IMR-90 (cell line): ENCODE measurements around the gene PGBD5. TPM values are rescaled to one million over a fixed set of nuclear protein-coding genes. Genes with fewer than 3 reads are reported as not detected.

Source experiments
- ATAC-seq: fragments of 200-7000 bp; cut with Tn5 transposase; 2 replicates; pipeline ENCODE4 v1.9.1; 2020; ENCODE audit warnings: low read depth, mild to moderate bottlenecking, moderate library complexity
- BruUV-seq: library from RNA; stranded (reverse); fragments of 400-500 nt; replicated peaks from 2 replicates; lab custom pipeline; 2021; lab: Mats Ljungman, UMichigan
- CTCF ChIA-PET: fragments of 300-600 bp; formaldehyde crosslinking; extraction: SDS; loops from one replicate; lab custom pipeline; 2021; ENCODE audit warnings: antibody characterized with exemption; lab: Yijun Ruan, JAX
- POLR2A ChIA-PET: fragments of 300-600 bp; sonication (Branson Sonifier 250); formaldehyde crosslinking; loops from one replicate; lab custom pipeline; 2022; ENCODE audit warnings: antibody characterized with exemption; ENCODE audit not compliant: unreplicated experiment; lab: Charles Lee
- DNase-seq: peaks from one replicate; pipeline ENCODE4 v3.0.0; 2013
- H2AFZ ChIP-seq: replicated peaks from 2 replicates; pipeline ENCODE3; 2013; ENCODE audit warnings: low read length, mild to moderate bottlenecking; ENCODE audit not compliant: poor library complexity
- H2AK5ac ChIP-seq: 2 replicates; pipeline ENCODE4 v1.6.1; 2013; ENCODE audit warnings: low read depth, low read length, inconsistent platforms
- H2AK9ac ChIP-seq: replicated peaks from 2 replicates; pipeline ENCODE3; 2013; ENCODE audit warnings: mild to moderate bottlenecking, low read depth, low read length, moderate library complexity; ENCODE audit not compliant: poor library complexity
- H2BK120ac ChIP-seq: 2 replicates; pipeline ENCODE4 v1.6.1; 2013; ENCODE audit warnings: low read depth, low read length, inconsistent platforms
- H2BK15ac ChIP-seq: 3 replicates; pipeline ENCODE4 v1.6.1; 2013; ENCODE audit warnings: low read depth, low read length, inconsistent platforms
- H2BK20ac ChIP-seq: 2 replicates; pipeline ENCODE4 v1.6.1; 2013; ENCODE audit warnings: low read depth, mild to moderate bottlenecking, inconsistent platforms, low read length, moderate library complexity
- H2BK5ac ChIP-seq: 2 replicates; pipeline ENCODE4 v1.6.1; 2013; ENCODE audit warnings: mild to moderate bottlenecking, low read depth, low read length, inconsistent platforms; ENCODE audit not compliant: poor library complexity, severe bottlenecking
- H3K14ac ChIP-seq: replicated peaks from 2 replicates; pipeline ENCODE4 v1.6.1; 2013; ENCODE audit warnings: low read depth, low read length, inconsistent platforms
- H3K18ac ChIP-seq: 2 replicates; pipeline ENCODE4 v1.6.1; 2013; ENCODE audit warnings: low read depth, low read length, control low read depth
- H3K23ac ChIP-seq: 2 replicates; pipeline ENCODE4 v1.6.1; 2013; ENCODE audit warnings: low read depth, low read length, inconsistent platforms
- H3K27ac ChIP-seq: 2 replicates; pipeline ENCODE4 v1.5.1; 2013; ENCODE audit warnings: mild to moderate bottlenecking, control low read depth, low read length; ENCODE audit not compliant: insufficient read depth
- H3K27me3 ChIP-seq: 2 replicates; pipeline ENCODE4 v1.6.1; 2013; ENCODE audit warnings: low read length; ENCODE audit not compliant: control insufficient read depth, insufficient read depth
- H3K36me3 ChIP-seq: 2 replicates; pipeline ENCODE4 v1.6.1; 2013; ENCODE audit warnings: low read length, mixed read lengths; ENCODE audit not compliant: control insufficient read depth, insufficient read depth
- H3K4ac ChIP-seq: 2 replicates; pipeline ENCODE4 v1.6.1; 2013; ENCODE audit warnings: low read depth, low read length, inconsistent platforms
- H3K4me1 ChIP-seq: 2 replicates; pipeline ENCODE4 v1.6.1; 2013; ENCODE audit warnings: low read length, mixed read lengths; ENCODE audit not compliant: control insufficient read depth, insufficient read depth
- H3K4me2 ChIP-seq: 2 replicates; pipeline ENCODE4 v1.6.1; 2013; ENCODE audit warnings: low read depth, mild to moderate bottlenecking, control low read depth, low read length, moderate library complexity
- H3K4me3 ChIP-seq: 2 replicates; pipeline ENCODE4 v1.5.1; 2013; ENCODE audit warnings: low read depth, mild to moderate bottlenecking, control low read depth, low read length, moderate library complexity; ENCODE audit not compliant: insufficient read depth
- H3K56ac ChIP-seq: 2 replicates; pipeline ENCODE4 v1.6.1; 2013; ENCODE audit warnings: low read length, inconsistent platforms; ENCODE audit not compliant: insufficient read depth; ENCODE audit errors: extremely low read depth
- H3K79me1 ChIP-seq, 2 experiments: 2 replicates each; pipeline ENCODE4 v1.6.1; 2013; ENCODE audit warnings: low read length in 2 of 2, inconsistent platforms in 1 of 2, low read depth in 1 of 2
- H3K9ac ChIP-seq: 2 replicates; pipeline ENCODE4 v1.6.1; 2013; ENCODE audit warnings: low read depth, low read length, control low read depth
- H3K9me1 ChIP-seq: 2 replicates; pipeline ENCODE4 v1.6.1; 2013; ENCODE audit warnings: low read length, inconsistent platforms; ENCODE audit not compliant: insufficient read depth
- H3K9me3 ChIP-seq: 2 replicates; pipeline ENCODE4 v1.6.1; 2013; ENCODE audit warnings: low read length; ENCODE audit not compliant: control insufficient read depth, insufficient read depth
- H4K20me1 ChIP-seq: 2 replicates; pipeline ENCODE4 v1.6.1; 2013; ENCODE audit warnings: low read length, inconsistent platforms; ENCODE audit not compliant: insufficient read depth
- H4K5ac ChIP-seq: 2 replicates; pipeline ENCODE4 v1.6.1; 2013; ENCODE audit warnings: mild to moderate bottlenecking, low read depth, low read length, control low read depth
- H4K8ac ChIP-seq, 2 experiments: 2 replicates each; pipeline ENCODE4 v1.6.1; 2013; ENCODE audit warnings: low read depth in 2 of 2, low read length in 2 of 2, control low read depth in 1 of 2, inconsistent platforms in 1 of 2
- H4K91ac ChIP-seq: 2 replicates; pipeline ENCODE4 v1.6.1; 2013; ENCODE audit warnings: low read depth, low read length, inconsistent platforms; ENCODE audit not compliant: insufficient read depth
- BHLHE40 ChIP-seq: fragments of 150-350 bp; IDR thresholded peaks from 2 replicates; pipeline ENCODE4 v1.6.1; 2016; ENCODE audit warnings: mild to moderate bottlenecking, low read depth, low read length
- CHD1 ChIP-seq: IDR thresholded peaks from 2 replicates; pipeline ENCODE4 v1.6.1; 2012; ENCODE audit warnings: low read depth, low read length, improper control_type of control experiment
- FOS ChIP-seq: fragments of 150-350 bp; IDR thresholded peaks from 2 replicates; pipeline ENCODE4 v1.6.1; 2016; ENCODE audit warnings: low read depth, low read length
- MAFK ChIP-seq: IDR thresholded peaks from 2 replicates; pipeline ENCODE4 v1.6.1; 2012; ENCODE audit warnings: low read depth, low read length, improper control_type of control experiment
- MXI1 ChIP-seq: IDR thresholded peaks from 2 replicates; pipeline ENCODE4 v1.6.1; 2012; ENCODE audit warnings: low read depth, mild to moderate bottlenecking, low read length, moderate library complexity, borderline replicate concordance
- POLR2A ChIP-seq: IDR thresholded peaks from 2 replicates; pipeline ENCODE4 v1.6.1; 2012; ENCODE audit warnings: mild to moderate bottlenecking, low read depth, low read length
- RFX5 ChIP-seq: IDR thresholded peaks from 2 replicates; pipeline ENCODE4 v1.8.0; 2012; ENCODE audit warnings: low read depth, mild to moderate bottlenecking, low read length, moderate library complexity
- SMC3 ChIP-seq: fragments of 150-350 bp; IDR thresholded peaks from 2 replicates; pipeline ENCODE4 v1.6.1; 2016; ENCODE audit warnings: low read depth, mild to moderate bottlenecking, antibody characterized with exemption, low read length, moderate library complexity
- WGBS, 2 experiments: methylation state at CpG; one replicate each; pipeline versions ENCODE4 v1.1.5 to v1.1.7; 2013; ENCODE audit warnings: missing lambda C conversion rate in 2 of 2; ENCODE audit not compliant: insufficient read length in 1 of 2; ENCODE audit errors: extremely low coverage in 2 of 2; 5-methylcytosine and 5-hydroxymethylcytosine counted together
- dilution Hi-C: fragments of 300-500 bp; cut with HindIII; formaldehyde crosslinking; loops from one replicate; pipeline ENCODE4 v1.14.3; 2018; ENCODE audit warnings: low sequenced_read_pairs; ENCODE audit not compliant: unreplicated experiment
- in situ Hi-C: fragments of 300-500 bp; cut with MboI; formaldehyde crosslinking; loops from 3 replicates; pipeline ENCODE4 v1.14.3; 2019; ENCODE audit warnings: low sequenced_read_pairs, inconsistent platforms, mixed read lengths
- intact Hi-C: fragments of 100-400 bp; cut with micrococcal nuclease; formaldehyde crosslinking; loops from 2 replicates; pipeline ENCODE4 v1.10.0; 2022
- polyA plus RNA-seq, 3 experiments: library from polyadenylated mRNA; depleted of rRNA; stranded (reverse); fragments of >200 nt; gene quantifications; 2 replicates each; pipeline ENCODE4 v1.2.3, GENCODE V29; 2012; ENCODE audit warnings: low replicate concordance in 1 of 3
- total RNA-seq: library from RNA; depleted of rRNA; stranded (reverse); fragments of >200 nt; gene quantifications from 2 replicates; pipeline ENCODE4 v1.2.3, GENCODE V29; 2012
- TF ChIP-seq, protein P1 (sequence below): fragments of 150-350 bp; IDR thresholded peaks from 2 replicates; pipeline ENCODE4 v1.6.1; 2016; ENCODE audit warnings: low read depth, mild to moderate bottlenecking, low read length, moderate library complexity, borderline replicate concordance
- TF ChIP-seq, protein P2 (sequence below): fragments of 150-350 bp; IDR thresholded peaks from 2 replicates; pipeline ENCODE4 v1.6.1; 2017; ENCODE audit warnings: mild to moderate bottlenecking, antibody characterized with exemption, low read length, low read depth

PGBD5 gene
- total and polyA plus RNA-seq, 2 of the 4 experiments (the other 2 are of a cell fraction) = 0.18 to 0.36 TPM

DNA sequence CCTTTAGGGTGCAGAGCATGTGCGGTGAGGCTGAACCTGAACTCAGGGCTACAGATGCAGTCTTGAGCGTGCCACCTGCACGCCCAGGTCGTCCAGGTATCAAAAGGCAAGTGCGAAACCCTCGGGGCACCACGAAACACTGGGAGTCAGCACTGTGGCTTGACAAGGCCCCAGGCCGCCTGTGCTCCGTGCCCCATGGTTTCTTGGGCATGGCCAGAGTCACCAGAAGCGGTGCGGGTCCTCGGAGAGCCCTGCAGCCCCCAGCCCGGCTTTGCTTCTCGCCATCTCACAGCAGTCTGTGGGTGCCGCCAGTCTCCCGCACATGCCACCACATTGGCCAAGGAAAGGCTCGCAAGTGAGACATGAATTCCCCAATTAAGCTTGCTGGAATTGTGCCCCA lies 117.3 kb downstream of the PGBD5 start:
- Histone ChIP-seq H3K14ac (no peak overlapping the region), H2BK20ac (no peak overlapping the region), H3K4me3 (no peak overlapping the region), H2BK120ac (no peak overlapping the region), H4K91ac (no peak overlapping the region), H2BK15ac (no peak overlapping the region), H3K9me3 (no peaks in the 10 kb centered on the region), H3K27ac (no peak overlapping the region), H2BK5ac (no peak overlapping the region), H2AK9ac (no peak overlapping the region), H3K9ac (no peak overlapping the region), H3K4me2 (no peak overlapping the region), H3K4me1 (no peaks in the 10 kb centered on the region), H3K4ac (no peak overlapping the region), H3K56ac (no peak overlapping the region), H4K5ac (no peak overlapping the region), H3K79me1 (no peaks in the 10 kb centered on the region), H3K18ac (no peak overlapping the region), H2AK5ac (no peak overlapping the region), H3K36me3 (no peaks in the 10 kb centered on the region), H4K20me1 (no peaks in the 10 kb centered on the region), H3K23ac (no peak overlapping the region), H3K9me1 (no peaks in the 10 kb centered on the region), H4K8ac (no peak overlapping the region), H2AFZ (no peak overlapping the region), H3K27me3 (peaks cover 2% of the 10 kb centered on the region)
- 80% methylated on average over 8 of the region's 17 CpGs; no CpG with 5 or more reads in 1 of the 2 experiments for WGBS, 2 experiments
- BruUV-seq = no TSS peak
- intact Hi-C loops (no loop called here), dilution Hi-C loops (no loop called here), in situ Hi-C loops (loop anchor here (25.0 kb wide), 1 partner anchor 1047 kb away; the partner anchor contains the start of gene RAB4A)
- POLR2A ChIA-PET = no interaction called here
- ATAC-seq = no peak
- no peak for TF ChIP-seq SMC3
- TF ChIP-seq POLR2A = no peak
- no peak for TF ChIP-seq FOS
- TF ChIP-seq, protein P1, sequence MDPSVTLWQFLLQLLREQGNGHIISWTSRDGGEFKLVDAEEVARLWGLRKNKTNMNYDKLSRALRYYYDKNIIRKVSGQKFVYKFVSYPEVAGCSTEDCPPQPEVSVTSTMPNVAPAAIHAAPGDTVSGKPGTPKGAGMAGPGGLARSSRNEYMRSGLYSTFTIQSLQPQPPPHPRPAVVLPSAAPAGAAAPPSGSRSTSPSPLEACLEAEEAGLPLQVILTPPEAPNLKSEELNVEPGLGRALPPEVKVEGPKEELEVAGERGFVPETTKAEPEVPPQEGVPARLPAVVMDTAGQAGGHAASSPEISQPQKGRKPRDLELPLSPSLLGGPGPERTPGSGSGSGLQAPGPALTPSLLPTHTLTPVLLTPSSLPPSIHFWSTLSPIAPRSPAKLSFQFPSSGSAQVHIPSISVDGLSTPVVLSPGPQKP = no peak
- TF ChIP-seq CHD1 = no peak
- no peak for TF ChIP-seq BHLHE40
- no peak for TF ChIP-seq MAFK
- TF ChIP-seq MXI1 = no peak
- TF ChIP-seq RFX5 = no peak
- TF ChIP-seq, protein P2, sequence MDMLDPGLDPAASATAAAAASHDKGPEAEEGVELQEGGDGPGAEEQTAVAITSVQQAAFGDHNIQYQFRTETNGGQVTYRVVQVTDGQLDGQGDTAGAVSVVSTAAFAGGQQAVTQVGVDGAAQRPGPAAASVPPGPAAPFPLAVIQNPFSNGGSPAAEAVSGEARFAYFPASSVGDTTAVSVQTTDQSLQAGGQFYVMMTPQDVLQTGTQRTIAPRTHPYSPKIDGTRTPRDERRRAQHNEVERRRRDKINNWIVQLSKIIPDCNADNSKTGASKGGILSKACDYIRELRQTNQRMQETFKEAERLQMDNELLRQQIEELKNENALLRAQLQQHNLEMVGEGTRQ = no peak
- DNase-seq = no peak
- CTCF ChIA-PET = interaction anchor here (1.6 kb wide), 1 partner anchor 615 kb away, joined by 3 read pairs; no protein-coding TSS in a partner anchor
